ENCODE data around the gene NCOA3. TPM values are rescaled to one million over a fixed set of nuclear protein-coding genes. Genes with fewer than 3 reads are reported as not detected.

NCOA3 gene
- total RNA-seq, 2 experiments from 2014 or later, result 66.2 to 73.7 TPM

GRCh38 chr20:47571426-47571825 is 69.7 kb downstream of the NCOA3 start:
- CTCF ChIA-PET, result interaction anchor here (1.9 kb wide), 1 partner anchor 49 kb away, joined by 5 read pairs; no protein-coding TSS in a partner anchor
- no peak for ATAC-seq
- POLR2A ChIA-PET, result interaction anchor here (0.6 to 1.0 kb wide), 2 partner anchors 30 to 220 kb away, joined by 3 read pairs; no protein-coding TSS in a partner anchor
- peaks cover 64% of the 10 kb centered on the region for H3K4me1 Mint-ChIP-seq (ENCODE audit: low read depth)
- peaks cover 5% of the 10 kb centered on the region for H3K9me3 Mint-ChIP-seq
- H3K36me3 Mint-ChIP-seq (ENCODE audit: low read depth), result peaks cover 43% of the 10 kb centered on the region
- no peak for DNase-seq
- H3K4me3 Mint-ChIP-seq, result no peak overlapping the region
- no peak overlapping the region for H3K27ac Mint-ChIP-seq
- no peaks in the 10 kb centered on the region for H3K27me3 Mint-ChIP-seq
- intact Hi-C loops (cut with micrococcal nuclease), result no loop called here
- TF ChIP-seq CTCF (IDR thresholded peaks at IDR 0.05), result no peak

GRCh38 chr20:47572105-47572729 is 70.5 kb downstream of the NCOA3 start:
- H3K27me3 Mint-ChIP-seq, result no peaks in the 10 kb centered on the region
- peaks cover 66% of the 10 kb centered on the region for H3K4me1 Mint-ChIP-seq (ENCODE audit: low read depth)
- H3K9me3 Mint-ChIP-seq, result peaks cover 5% of the 10 kb centered on the region
- DNase-seq (no peak), ATAC-seq (no peak)
- intact Hi-C loops (cut with micrococcal nuclease), result no loop called here
- CTCF ChIA-PET, result interaction anchor here (1.9 kb wide), 1 partner anchor 48 kb away, joined by 5 read pairs; no protein-coding TSS in a partner anchor
- no peak for TF ChIP-seq CTCF (IDR thresholded peaks at IDR 0.05)
- no peak overlapping the region for H3K4me3 Mint-ChIP-seq
- H3K36me3 Mint-ChIP-seq (ENCODE audit: low read depth), result peaks cover 39% of the 10 kb centered on the region
- H3K27ac Mint-ChIP-seq, result peak overlapping the region; percentile 57
- POLR2A ChIA-PET, result no interaction called here

DNA sequence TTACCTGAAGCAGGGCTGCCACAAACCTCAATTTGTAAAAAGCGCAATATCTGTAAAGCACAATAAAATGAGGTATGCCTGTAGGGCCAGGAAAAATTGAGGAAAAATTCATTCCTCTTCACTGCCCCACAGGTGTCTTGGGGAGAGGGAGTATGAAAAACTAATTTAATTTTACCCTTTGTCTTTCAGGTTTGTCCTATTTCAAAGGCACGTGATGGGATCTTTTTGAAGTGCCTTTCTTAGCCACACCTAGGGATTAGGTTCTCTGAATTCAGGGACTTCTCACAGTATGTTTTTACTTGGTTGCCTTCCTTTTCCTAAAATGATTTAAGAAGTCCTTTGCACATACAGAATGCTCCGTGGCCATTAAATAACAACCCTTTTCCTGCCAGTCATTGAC is 71.9 kb downstream of the NCOA3 start:
- ChIA-PET POLR2A (no interaction called here), CTCF (no interaction called here)
- Mint-ChIP-seq H3K4me1 (ENCODE audit: low read depth) (peaks cover 66% of the 10 kb centered on the region), H3K27ac (peak overlapping the region; percentile 28), H3K36me3 (ENCODE audit: low read depth) (peaks cover 31% of the 10 kb centered on the region), H3K27me3 (no peaks in the 10 kb centered on the region), H3K4me3 (no peak overlapping the region), H3K9me3 (peaks cover 5% of the 10 kb centered on the region)
- intact Hi-C loops (cut with micrococcal nuclease), result no loop called here
- ATAC-seq (no peak), DNase-seq (no peak)
- TF ChIP-seq CTCF (IDR thresholded peaks at IDR 0.05), result no peak

GRCh38 chr20:47574616-47575364 is 73.1 kb downstream of the NCOA3 start:
- peaks cover 31% of the 10 kb centered on the region for H3K36me3 Mint-ChIP-seq (ENCODE audit: low read depth)
- H3K4me1 Mint-ChIP-seq (ENCODE audit: low read depth), result peaks cover 73% of the 10 kb centered on the region
- ATAC-seq, result no peak
- intact Hi-C loops (cut with micrococcal nuclease), result no loop called here
- no peak overlapping the region for H3K27ac Mint-ChIP-seq
- peaks cover 5% of the 10 kb centered on the region for H3K9me3 Mint-ChIP-seq
- H3K4me3 Mint-ChIP-seq, result no peak overlapping the region
- CTCF ChIA-PET, result interaction anchor here (0.9 kb wide), 2 partner anchors 73 to 191 kb away, joined by 3 to 4 read pairs; partner anchors contain the start of gene NCOA3
- POLR2A ChIA-PET, result interaction anchor here (1.1 kb wide), 1 partner anchor 76 kb away, joined by 3 read pairs; no protein-coding TSS in a partner anchor
- H3K27me3 Mint-ChIP-seq, result no peaks in the 10 kb centered on the region
- no peak for DNase-seq
- TF ChIP-seq CTCF (IDR thresholded peaks at IDR 0.05), result no peak

All from activated CD8-positive, alpha-beta T cell treated with anti-CD3 and anti-CD28 coated beads for 36 hours (primary cell).